Thoracic aorta (tissue), 2 donors: ENCODE measurements around the gene IL6ST. TPM values are rescaled to one million over a fixed set of nuclear protein-coding genes. Genes with fewer than 3 reads are reported as not detected.

Experiments
- ATAC-seq: fragments of 150-250 bp; one replicate; pipeline ENCODE4 v1.8.0; 2017; ENCODE audit warnings: low read depth; ENCODE audit not compliant: insufficient number of reproducible peaks, low FRiP score
- DNase-seq: peaks from one replicate; pipeline ENCODE4 v3.0.0-alpha.2; 2020; ENCODE audit warnings: low spot score
- H3K27ac ChIP-seq, 2 donors: fragments of 200-600 bp; sonication (generic); 1 replicate in 1 of 2; 2 replicates in 1 of 2; pipeline ENCODE4 v1.5.1; 2016; ENCODE audit warnings: mild to moderate bottlenecking in 2 of 2, moderate library complexity in 2 of 2
- H3K27me3 ChIP-seq: fragments of 200-600 bp; sonication (generic); replicated peaks from 2 replicates; pipeline ENCODE4 v1.6.0; 2016; ENCODE audit warnings: mild to moderate bottlenecking; ENCODE audit not compliant: insufficient read depth
- H3K36me3 ChIP-seq: fragments of 200-600 bp; sonication (generic); one replicate; pipeline ENCODE4 v1.5.1; 2016
- H3K4me1 ChIP-seq, 2 donors: fragments of 200-600 bp; sonication (generic); 1 replicate in 1 of 2; 2 replicates in 1 of 2; pipeline versions ENCODE4 v1.5.1 to v1.6.0; 2016; ENCODE audit warnings: low read depth in 2 of 2, mild to moderate bottlenecking in 1 of 2; ENCODE audit not compliant: control insufficient read depth in 1 of 2
- H3K4me3 ChIP-seq: fragments of 200-600 bp; sonication (generic); 2 replicates; pipeline ENCODE4 v1.5.1; 2016; ENCODE audit warnings: mild to moderate bottlenecking
- H3K9me3 ChIP-seq: fragments of 200-600 bp; sonication (generic); 2 replicates; pipeline ENCODE4 v1.5.1; 2016
- total RNA-seq, 2 donors: library from RNA; depleted of rRNA; stranded (reverse); fragments of >200 nt; gene quantifications; one replicate each; pipeline versions ENCODE4 v1.1.0 to v1.2.3, GENCODE V29; 2016
- TF ChIP-seq, protein P1 (sequence below): fragments of 200-600 bp; sonication (generic); IDR thresholded peaks from one replicate; pipeline ENCODE4 v1.5.1; 2019; ENCODE audit warnings: antibody characterized with exemption

IL6ST gene
- total RNA-seq, 2 donors from 2014 or later, result 236 to 490 TPM

- Histone ChIP-seq H3K27ac (no peak overlapping the region), H3K27me3 (no peaks in the 10 kb centered on the region), H3K9me3 (no peaks in the 10 kb centered on the region), H3K36me3 (peaks cover 5% of the 10 kb centered on the region), H3K4me1 (no peaks in the 10 kb centered on the region), H3K4me3 (no peak overlapping the region)
- TF ChIP-seq, protein P1, sequence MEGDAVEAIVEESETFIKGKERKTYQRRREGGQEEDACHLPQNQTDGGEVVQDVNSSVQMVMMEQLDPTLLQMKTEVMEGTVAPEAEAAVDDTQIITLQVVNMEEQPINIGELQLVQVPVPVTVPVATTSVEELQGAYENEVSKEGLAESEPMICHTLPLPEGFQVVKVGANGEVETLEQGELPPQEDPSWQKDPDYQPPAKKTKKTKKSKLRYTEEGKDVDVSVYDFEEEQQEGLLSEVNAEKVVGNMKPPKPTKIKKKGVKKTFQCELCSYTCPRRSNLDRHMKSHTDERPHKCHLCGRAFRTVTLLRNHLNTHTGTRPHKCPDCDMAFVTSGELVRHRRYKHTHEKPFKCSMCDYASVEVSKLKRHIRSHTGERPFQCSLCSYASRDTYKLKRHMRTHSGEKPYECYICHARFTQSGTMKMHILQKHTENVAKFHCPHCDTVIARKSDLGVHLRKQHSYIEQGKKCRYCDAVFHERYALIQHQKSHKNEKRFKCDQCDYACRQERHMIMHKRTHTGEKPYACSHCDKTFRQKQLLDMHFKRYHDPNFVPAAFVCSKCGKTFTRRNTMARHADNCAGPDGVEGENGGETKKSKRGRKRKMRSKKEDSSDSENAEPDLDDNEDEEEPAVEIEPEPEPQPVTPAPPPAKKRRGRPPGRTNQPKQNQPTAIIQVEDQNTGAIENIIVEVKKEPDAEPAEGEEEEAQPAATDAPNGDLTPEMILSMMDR, result no peak
- ATAC-seq (no peak), DNase-seq (no peak)
These were observed 60.0 kb downstream of the IL6ST start for GRCh38 chr5:55934720-55935119.

- TF ChIP-seq, protein P1, result no peak
- H3K27ac ChIP-seq, result no peak overlapping the region
- H3K4me3 ChIP-seq, result no peak overlapping the region
- H3K4me1 ChIP-seq, result no peaks in the 10 kb centered on the region
- no peaks in the 10 kb centered on the region for H3K27me3 ChIP-seq
- no peaks in the 10 kb centered on the region for H3K9me3 ChIP-seq
- DNase-seq (no peak), ATAC-seq (no peak)
- peaks cover 2% of the 10 kb centered on the region for H3K36me3 ChIP-seq
These were observed 60.6 kb downstream of the IL6ST start for GRCh38 chr5:55934115-55934613.

DNA sequence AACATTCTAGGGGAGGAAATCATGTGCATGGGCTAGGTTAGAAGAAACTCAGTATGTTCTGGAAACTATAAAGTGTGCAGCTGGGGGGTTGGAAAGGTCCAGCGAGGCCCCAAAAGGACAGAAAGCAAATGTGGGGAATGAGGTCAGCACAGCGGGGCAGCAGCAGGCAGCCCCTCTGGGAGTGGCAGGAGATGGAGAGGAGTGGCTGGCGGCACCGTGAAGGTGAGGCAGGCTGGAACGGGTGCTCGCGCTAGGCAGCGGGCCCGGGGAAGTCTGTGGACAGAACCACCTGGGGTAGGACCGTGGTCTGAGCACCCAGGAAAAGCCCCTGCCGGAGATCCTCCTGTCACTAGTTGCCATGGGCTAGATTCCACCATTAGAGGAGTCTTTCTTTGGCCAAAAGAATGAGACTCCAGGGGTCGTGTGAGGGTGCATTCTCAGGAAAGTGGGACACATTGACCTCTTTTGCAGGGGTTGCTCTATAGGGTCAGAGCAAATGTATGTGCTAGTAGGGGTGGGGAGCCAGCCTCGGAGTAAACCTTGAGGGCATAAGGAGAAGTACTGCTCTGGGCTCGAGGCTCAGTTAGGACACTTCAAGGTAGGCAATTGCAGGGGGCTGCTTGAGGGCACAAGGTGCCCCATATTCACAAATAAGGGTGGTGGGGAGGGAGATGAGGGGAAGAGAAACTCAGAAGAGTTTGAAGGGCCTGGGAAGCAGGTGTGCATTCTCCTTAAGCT is 61.2 kb downstream of the IL6ST start:
- no peak for ATAC-seq
- TF ChIP-seq, protein P1, result no peak
- no peaks in the 10 kb centered on the region for H3K4me1 ChIP-seq

GRCh38 chr5:55932700-55933099 is 62.1 kb downstream of the IL6ST start:
- Histone ChIP-seq H3K4me3 (no peak overlapping the region), H3K27me3 (no peaks in the 10 kb centered on the region), H3K27ac (no peak overlapping the region), H3K4me1 (no peaks in the 10 kb centered on the region), H3K9me3 (no peaks in the 10 kb centered on the region), H3K36me3 (no peaks in the 10 kb centered on the region)
- no peak for ATAC-seq
- DNase-seq, result no peak
- TF ChIP-seq, protein P1, result no peak

More for the DNA sequence above, 61.2 kb downstream of the IL6ST start:
- no peaks in the 10 kb centered on the region for H3K27me3 ChIP-seq
- H3K4me3 ChIP-seq, result no peak overlapping the region
- DNase-seq, result no peak
- peaks cover 2% of the 10 kb centered on the region for H3K36me3 ChIP-seq
- H3K27ac ChIP-seq, result no peak overlapping the region
- H3K9me3 ChIP-seq, result no peaks in the 10 kb centered on the region

GRCh38 chr5:55929020-55929799 is 65.6 kb downstream of the IL6ST start:
- Histone ChIP-seq H3K9me3 (no peaks in the 10 kb centered on the region), H3K4me3 (no peak overlapping the region), H3K4me1 (no peaks in the 10 kb centered on the region), H3K27me3 (no peaks in the 10 kb centered on the region), H3K36me3 (no peaks in the 10 kb centered on the region), H3K27ac (no peak overlapping the region)
- no peak for ATAC-seq
- TF ChIP-seq, protein P1, result no peak
- no peak for DNase-seq
